ENCODE data around the gene AMDHD1.
"Not testable (repeated sequence)": the region's sequence is repeated elsewhere in the genome, so short reads cannot be mapped to it uniquely, and the experiment has no call there.

The AMDHD1 gene

GRCh38 chr12:95963096-95963495 lies 20.0 kb downstream of the AMDHD1 start:
- WGBS, 2 donors (ENCODE audit: extremely low coverage in 2 of 2, insufficient read length in 2 of 2, insufficient replicate concordance in 1 of 2) = no CpG with 5 or more reads among the region's 2 CpGs
- no peak overlapping the region for H2AFZ ChIP-seq (ENCODE audit: low read length)
- H3K27ac ChIP-seq (replicated peaks; ENCODE audit: low read length) = no peak overlapping the region
- no peak overlapping the region for H3K18ac ChIP-seq (ENCODE audit: low read length)
- no peak overlapping the region for H2BK120ac ChIP-seq (ENCODE audit: low read depth, low read length)
- H3K36me3 ChIP-seq (replicated peaks in 1 of 2; ENCODE audit: control insufficient read depth in 2 of 2, insufficient read depth in 2 of 2, low read length in 2 of 2) = no peaks in the 10 kb centered on the region
- DNase-seq (ENCODE audit: low spot score) = no peak
- no peak overlapping the region for H3K14ac ChIP-seq (ENCODE audit: low read length)
- no peaks in the 10 kb centered on the region for H3K79me1 ChIP-seq (ENCODE audit: low read depth, low read length)
- no peak overlapping the region for H4K8ac ChIP-seq (ENCODE audit: low read depth, low read length)
- H3K9ac ChIP-seq (ENCODE audit: low read depth, low read length, poor library complexity) = no peak overlapping the region
- H3K4me2 ChIP-seq (ENCODE audit: insufficient read depth, low read length, poor library complexity, severe bottlenecking) = no peak overlapping the region
- no peak overlapping the region for H3K4ac ChIP-seq (ENCODE audit: low read length)
- H2AK5ac ChIP-seq (ENCODE audit: low read depth, low read length) = no peak overlapping the region
- no peaks in the 10 kb centered on the region for H3K9me3 ChIP-seq (replicated peaks in 1 of 2; ENCODE audit: control insufficient read depth in 2 of 2, insufficient read depth in 1 of 2, low read depth in 1 of 2, low read length in 2 of 2)
- no peak overlapping the region for H4K91ac ChIP-seq (ENCODE audit: low read depth, low read length, poor library complexity)
- no peak overlapping the region for H3K4me3 ChIP-seq (ENCODE audit: low read length in 2 of 2)
- no peak overlapping the region for H2BK15ac ChIP-seq (ENCODE audit: low read length)
- H3K4me1 ChIP-seq (ENCODE audit: control insufficient read depth in 2 of 2, insufficient read depth in 1 of 2, low read depth in 1 of 2, low read length in 2 of 2) = peaks cover 0 to 2% of the 10 kb centered on the region in 2 donors
- no peak overlapping the region for H2BK12ac ChIP-seq (ENCODE audit: low read length)
- H3K23ac ChIP-seq (ENCODE audit: low read depth, low read length, poor library complexity) = no peak overlapping the region
- H2BK5ac ChIP-seq (ENCODE audit: low read length) = no peak overlapping the region
- peaks cover 0 to 9% (median 0%) of the 10 kb centered on the region in 3 experiments for H3K27me3 ChIP-seq (ENCODE audit: control insufficient read depth in 3 of 3, insufficient read depth in 3 of 3, low read depth in 1 of 3, low read length in 3 of 3)

GRCh38 chr12:95966287-95966870 lies 23.2 kb downstream of the AMDHD1 start:
- H3K9ac ChIP-seq (ENCODE audit: low read depth, low read length, poor library complexity) = no peak overlapping the region
- no peak overlapping the region for H2AK5ac ChIP-seq (ENCODE audit: low read depth, low read length)
- no peak overlapping the region for H2BK15ac ChIP-seq (ENCODE audit: low read length)
- no peak overlapping the region for H3K14ac ChIP-seq (ENCODE audit: low read length)
- no peak overlapping the region for H3K4me3 ChIP-seq (ENCODE audit: low read length in 2 of 2)
- no peaks in the 10 kb centered on the region for H3K36me3 ChIP-seq (replicated peaks in 1 of 2; ENCODE audit: control insufficient read depth in 2 of 2, insufficient read depth in 2 of 2, low read length in 2 of 2)
- no peak overlapping the region for H4K91ac ChIP-seq (ENCODE audit: low read depth, low read length, poor library complexity)
- H3K27me3 ChIP-seq (ENCODE audit: control insufficient read depth in 3 of 3, insufficient read depth in 3 of 3, low read depth in 1 of 3, low read length in 3 of 3) = peaks cover 0 to 9% (median 0%) of the 10 kb centered on the region in 3 experiments
- no peak overlapping the region for H3K23ac ChIP-seq (ENCODE audit: low read depth, low read length, poor library complexity)
- H3K4me1 ChIP-seq (ENCODE audit: control insufficient read depth in 2 of 2, insufficient read depth in 1 of 2, low read depth in 1 of 2, low read length in 2 of 2) = peaks cover 0 to 4% of the 10 kb centered on the region in 2 donors
- H3K27ac ChIP-seq (replicated peaks; ENCODE audit: low read length) = no peak overlapping the region
- DNase-seq (ENCODE audit: low spot score) = no peak
- H2BK5ac ChIP-seq (ENCODE audit: low read length) = no peak overlapping the region
- no peak overlapping the region for H2AFZ ChIP-seq (ENCODE audit: low read length)
- no peak overlapping the region for H2BK12ac ChIP-seq (ENCODE audit: low read length)
- H3K4me2 ChIP-seq (ENCODE audit: insufficient read depth, low read length, poor library complexity, severe bottlenecking) = no peak overlapping the region
- H4K8ac ChIP-seq (ENCODE audit: low read depth, low read length) = no peak overlapping the region
- H3K9me3 ChIP-seq (replicated peaks in 1 of 2; ENCODE audit: control insufficient read depth in 2 of 2, insufficient read depth in 1 of 2, low read depth in 1 of 2, low read length in 2 of 2) = no peaks in the 10 kb centered on the region
- no peak overlapping the region for H3K4ac ChIP-seq (ENCODE audit: low read length)
- no peak overlapping the region for H2BK120ac ChIP-seq (ENCODE audit: low read depth, low read length)
- H3K79me1 ChIP-seq (ENCODE audit: low read depth, low read length) = no peaks in the 10 kb centered on the region
- WGBS, 2 donors (ENCODE audit: extremely low coverage in 2 of 2, insufficient read length in 2 of 2, insufficient replicate concordance in 1 of 2) = no CpG with 5 or more reads among the region's 7 CpGs
- H3K18ac ChIP-seq (ENCODE audit: low read length) = no peak overlapping the region

GRCh38 chr12:95967301-95967700 lies 24.2 kb downstream of the AMDHD1 start:
- Histone ChIP-seq H3K4me1 (ENCODE audit: control insufficient read depth in 2 of 2, insufficient read depth in 1 of 2, low read depth in 1 of 2, low read length in 2 of 2) (peaks cover 0 to 2% of the 10 kb centered on the region in 2 donors), H4K8ac (ENCODE audit: low read depth, low read length) (no peak overlapping the region), H2BK5ac (ENCODE audit: low read length) (no peak overlapping the region), H2AK5ac (ENCODE audit: low read depth, low read length) (no peak overlapping the region), H3K27me3 (ENCODE audit: control insufficient read depth in 3 of 3, insufficient read depth in 3 of 3, low read depth in 1 of 3, low read length in 3 of 3) (peaks cover 0 to 6% (median 2%) of the 10 kb centered on the region in 3 experiments), H3K4me3 (ENCODE audit: low read length in 2 of 2) (no peak overlapping the region), H3K36me3 (replicated peaks in 1 of 2; ENCODE audit: control insufficient read depth in 2 of 2, insufficient read depth in 2 of 2, low read length in 2 of 2) (no peaks in the 10 kb centered on the region), H3K9ac (ENCODE audit: low read depth, low read length, poor library complexity) (no peak overlapping the region), H2BK120ac (ENCODE audit: low read depth, low read length) (no peak overlapping the region), H4K91ac (ENCODE audit: low read depth, low read length, poor library complexity) (no peak overlapping the region), H2AFZ (ENCODE audit: low read length) (no peak overlapping the region), H3K18ac (ENCODE audit: low read length) (no peak overlapping the region), H3K27ac (replicated peaks; ENCODE audit: low read length) (no peak overlapping the region), H2BK15ac (ENCODE audit: low read length) (no peak overlapping the region), H3K14ac (ENCODE audit: low read length) (no peak overlapping the region), H3K79me1 (ENCODE audit: low read depth, low read length) (no peaks in the 10 kb centered on the region), H3K23ac (ENCODE audit: low read depth, low read length, poor library complexity) (no peak overlapping the region), H3K4me2 (ENCODE audit: insufficient read depth, low read length, poor library complexity, severe bottlenecking) (no peak overlapping the region), H3K4ac (ENCODE audit: low read length) (no peak overlapping the region), H3K9me3 (replicated peaks in 1 of 2; ENCODE audit: control insufficient read depth in 2 of 2, insufficient read depth in 1 of 2, low read depth in 1 of 2, low read length in 2 of 2) (no peaks in the 10 kb centered on the region), H2BK12ac (ENCODE audit: low read length) (no peak overlapping the region)
- no peak for DNase-seq (ENCODE audit: low spot score)
- WGBS, 2 donors (ENCODE audit: extremely low coverage in 2 of 2, insufficient read length in 2 of 2, insufficient replicate concordance in 1 of 2) = no CpG with 5 or more reads among the region's 2 CpGs

- not testable (repeated sequence) for H4K8ac ChIP-seq (ENCODE audit: low read depth, low read length); H3K4me2 ChIP-seq (ENCODE audit: insufficient read depth, low read length, poor library complexity, severe bottlenecking); H3K23ac ChIP-seq (ENCODE audit: low read depth, low read length, poor library complexity); H3K14ac ChIP-seq (ENCODE audit: low read length); H3K79me1 ChIP-seq (ENCODE audit: low read depth, low read length); H3K18ac ChIP-seq (ENCODE audit: low read length); DNase-seq (ENCODE audit: low spot score); H3K9ac ChIP-seq (ENCODE audit: low read depth, low read length, poor library complexity); H3K4me1 ChIP-seq (ENCODE audit: control insufficient read depth in 2 of 2, insufficient read depth in 1 of 2, low read depth in 1 of 2, low read length in 2 of 2); H2AK5ac ChIP-seq (ENCODE audit: low read depth, low read length); H2AFZ ChIP-seq (ENCODE audit: low read length); H2BK5ac ChIP-seq (ENCODE audit: low read length); H2BK120ac ChIP-seq (ENCODE audit: low read depth, low read length); H3K27ac ChIP-seq (replicated peaks; ENCODE audit: low read length); H3K36me3 ChIP-seq (replicated peaks in 1 of 2; ENCODE audit: control insufficient read depth in 2 of 2, insufficient read depth in 2 of 2, low read length in 2 of 2); H2BK12ac ChIP-seq (ENCODE audit: low read length); H4K91ac ChIP-seq (ENCODE audit: low read depth, low read length, poor library complexity); H3K4me3 ChIP-seq (ENCODE audit: low read length in 2 of 2); H3K9me3 ChIP-seq (replicated peaks in 1 of 2; ENCODE audit: control insufficient read depth in 2 of 2, insufficient read depth in 1 of 2, low read depth in 1 of 2, low read length in 2 of 2); H3K4ac ChIP-seq (ENCODE audit: low read length); H3K27me3 ChIP-seq (ENCODE audit: control insufficient read depth in 3 of 3, insufficient read depth in 3 of 3, low read depth in 1 of 3, low read length in 3 of 3); H2BK15ac ChIP-seq (ENCODE audit: low read length)
- WGBS, 2 donors (ENCODE audit: extremely low coverage in 2 of 2, insufficient read length in 2 of 2, insufficient replicate concordance in 1 of 2) = no CpG with 5 or more reads among the region's 28 CpGs
Observed at GRCh38 chr12:95969116-95969515, 26.0 kb downstream of the AMDHD1 start.

All from neuronal stem cell (in vitro differentiated cells).